KOPT-K1 (cell line): Measurements from ENCODE around the gene SLC24A1.
A peak's percentile ranks its signal among the peaks of the same experiment; 100 is the strongest.

Experiments used
- H3K27ac ChIP-seq: fragments of 200-600 bp; sonication (generic); 2 replicates; pipeline ENCODE4 v1.5.1; 2016; ENCODE audit warnings: antibody characterized with exemption, mild to moderate bottlenecking, low read depth, low read length; ENCODE audit not compliant: poor library complexity, severe bottlenecking
- H3K36me3 ChIP-seq: fragments of 200-600 bp; sonication (generic); 2 replicates; pipeline ENCODE4 v1.5.1; 2017; ENCODE audit warnings: antibody characterized with exemption, mild to moderate bottlenecking, low read length, moderate library complexity; ENCODE audit not compliant: insufficient read depth
- H3K9me3 ChIP-seq: fragments of 200-600 bp; sonication (generic); 2 replicates; pipeline ENCODE4 v1.5.1; 2017; ENCODE audit warnings: antibody characterized with exemption, low read length, mild to moderate bottlenecking; ENCODE audit not compliant: insufficient read depth, poor library complexity, severe bottlenecking

Gene SLC24A1

GRCh38 chr15:65621638-65622037, at the start of gene SLC24A1:
SLC24A1 (plus strand) TSS chr15:65621938; CDS start chr15:65624081, 2,143 bp downstream.
- no peaks in the 10 kb centered on the region for H3K9me3 ChIP-seq
- no peak within 1 kb of the TSS for H3K27ac ChIP-seq
- no peaks in the 10 kb centered on the region for H3K36me3 ChIP-seq

GRCh38 chr15:65571971-65572370, 49.8 kb upstream of the SLC24A1 start:
- Histone ChIP-seq H3K36me3 (peaks cover 98% of the 10 kb centered on the region), H3K9me3 (no peaks in the 10 kb centered on the region), H3K27ac (no peak overlapping the region)

GRCh38 chr15:65576664-65577063, 45.1 kb upstream of the SLC24A1 start:
- H3K9me3 ChIP-seq, result no peaks in the 10 kb centered on the region
- H3K36me3 ChIP-seq, result peaks cover 97% of the 10 kb centered on the region
- H3K27ac ChIP-seq, result no peak overlapping the region

- Histone ChIP-seq H3K36me3 (peaks cover 97% of the 10 kb centered on the region), H3K27ac (no peak overlapping the region)
These were observed 44.4 kb upstream of the SLC24A1 start for GRCh38 chr15:65577129-65577996.

GRCh38 chr15:65578904-65579728, 42.6 kb upstream of the SLC24A1 start:
- Histone ChIP-seq H3K36me3 (peaks cover 98% of the 10 kb centered on the region), H3K27ac (no peak overlapping the region), H3K9me3 (no peaks in the 10 kb centered on the region)

More at GRCh38 chr15:65577129-65577996, 44.4 kb upstream of the SLC24A1 start:
- H3K9me3 ChIP-seq, result no peaks in the 10 kb centered on the region

GRCh38 chr15:65579762-65580161, 42.0 kb upstream of the SLC24A1 start:
- Histone ChIP-seq H3K9me3 (no peaks in the 10 kb centered on the region), H3K27ac (no peak overlapping the region), H3K36me3 (peaks cover 98% of the 10 kb centered on the region)

GRCh38 chr15:65580287-65580686, 41.5 kb upstream of the SLC24A1 start:
- Histone ChIP-seq H3K27ac (no peak overlapping the region), H3K9me3 (no peaks in the 10 kb centered on the region), H3K36me3 (peaks cover 98% of the 10 kb centered on the region)

- peaks cover 92% of the 10 kb centered on the region for H3K36me3 ChIP-seq
- H3K27ac ChIP-seq, result peak overlapping the region; percentile 54
These were observed 38.0 kb upstream of the SLC24A1 start for GRCh38 chr15:65583701-65584100.

GRCh38 chr15:65584241-65584640, 37.5 kb upstream of the SLC24A1 start:
- H3K36me3 ChIP-seq, result peaks cover 92% of the 10 kb centered on the region
- H3K27ac ChIP-seq, result peak overlapping the region; percentile 54
- H3K9me3 ChIP-seq, result no peaks in the 10 kb centered on the region

More at GRCh38 chr15:65583701-65584100, 38.0 kb upstream of the SLC24A1 start:
- no peaks in the 10 kb centered on the region for H3K9me3 ChIP-seq

GRCh38 chr15:65587094-65587493, 34.6 kb upstream of the SLC24A1 start:
- H3K9me3 ChIP-seq, result no peaks in the 10 kb centered on the region
- peaks cover 92% of the 10 kb centered on the region for H3K36me3 ChIP-seq
- no peak overlapping the region for H3K27ac ChIP-seq

- Histone ChIP-seq H3K27ac (no peak overlapping the region), H3K9me3 (no peaks in the 10 kb centered on the region), H3K36me3 (peaks cover 96% of the 10 kb centered on the region)
These were observed 25.8 kb upstream of the SLC24A1 start for GRCh38 chr15:65595960-65596359.

- Histone ChIP-seq H3K9me3 (no peaks in the 10 kb centered on the region), H3K36me3 (peaks cover 96% of the 10 kb centered on the region), H3K27ac (no peak overlapping the region)
These were observed 23.3 kb upstream of the SLC24A1 start for GRCh38 chr15:65598468-65598867.

GRCh38 chr15:65599677-65600076, 22.1 kb upstream of the SLC24A1 start:
- Histone ChIP-seq H3K9me3 (no peaks in the 10 kb centered on the region), H3K27ac (no peak overlapping the region), H3K36me3 (peaks cover 97% of the 10 kb centered on the region)

- no peaks in the 10 kb centered on the region for H3K9me3 ChIP-seq
- no peak overlapping the region for H3K27ac ChIP-seq
- H3K36me3 ChIP-seq, result peaks cover 77% of the 10 kb centered on the region
These were observed 18.6 kb upstream of the SLC24A1 start for GRCh38 chr15:65603134-65603533.

GRCh38 chr15:65603559-65603958, 18.2 kb upstream of the SLC24A1 start:
- Histone ChIP-seq H3K9me3 (no peaks in the 10 kb centered on the region), H3K36me3 (peaks cover 73% of the 10 kb centered on the region), H3K27ac (no peak overlapping the region)
